Smooth muscle cell (in vitro differentiated cells): ENCODE data around the gene IMPDH1. TPM values are rescaled to one million over a fixed set of nuclear protein-coding genes. Genes with fewer than 3 reads are reported as not detected.
A peak's percentile ranks its signal among the peaks of the same experiment; 100 is the strongest.

Experiments used
- DNase-seq: peaks from one replicate; lab custom pipeline; 2025; ENCODE audit not compliant: unreplicated experiment; lab: John Stamatoyannopoulos, UW
- H2AFZ ChIP-seq: fragments of 200-600 bp; sonication (generic); 2 replicates; pipeline ENCODE4 v1.6.0; 2016; ENCODE audit warnings: antibody characterized with exemption, low read depth, mild to moderate bottlenecking
- H3F3A ChIP-seq: fragments of 200-600 bp; sonication (generic); 2 replicates; pipeline ENCODE4 v1.6.0; 2017; ENCODE audit warnings: antibody characterized with exemption, low read depth
- H3K27ac ChIP-seq: fragments of 200-600 bp; sonication (generic); 2 replicates; pipeline ENCODE4 v1.5.1; 2016; ENCODE audit warnings: low read depth, mild to moderate bottlenecking
- H3K27me3 ChIP-seq: fragments of 200-600 bp; sonication (generic); 2 replicates; pipeline ENCODE4 v1.6.1; 2016; ENCODE audit warnings: low read depth, mild to moderate bottlenecking
- H3K36me3 ChIP-seq: fragments of 200-600 bp; sonication (generic); 2 replicates; pipeline ENCODE4 v1.5.1; 2016; ENCODE audit warnings: low read depth
- H3K4me1 ChIP-seq: fragments of 200-600 bp; sonication (generic); 2 replicates; pipeline ENCODE4 v1.5.1; 2016; ENCODE audit warnings: low read depth
- H3K4me2 ChIP-seq: fragments of 200-600 bp; sonication (generic); 2 replicates; pipeline ENCODE4 v1.6.0; 2016; ENCODE audit warnings: mild to moderate bottlenecking
- H3K4me3 ChIP-seq: fragments of 200-600 bp; sonication (generic); 2 replicates; pipeline ENCODE4 v1.5.1; 2016; ENCODE audit warnings: mild to moderate bottlenecking
- H3K79me2 ChIP-seq: fragments of 200-600 bp; sonication (generic); 2 replicates; pipeline ENCODE4 v1.6.0; 2016; ENCODE audit warnings: low read depth, mild to moderate bottlenecking
- H3K9ac ChIP-seq: fragments of 200-600 bp; sonication (generic); 2 replicates; pipeline ENCODE4 v1.6.0; 2016; ENCODE audit warnings: low read depth
- H3K9me3 ChIP-seq: fragments of 200-600 bp; sonication (generic); replicated peaks from 2 replicates; pipeline ENCODE4 v1.5.1; 2016; ENCODE audit warnings: low read depth
- H4K20me1 ChIP-seq: fragments of 200-600 bp; sonication (generic); 2 replicates; pipeline ENCODE4 v1.6.0; 2016; ENCODE audit warnings: low read depth
- WGBS: methylation state at CpG from one replicate; pipeline ENCODE4 v1.1.7; 2016; ENCODE audit warnings: low lambda C conversion rate; 5-methylcytosine and 5-hydroxymethylcytosine counted together
- polyA plus RNA-seq: library from polyadenylated mRNA; unstranded; fragments of >200 nt; fragmentation: Nextera tagmentation; extraction: Ambion mirVana; gene quantifications from 2 replicates; pipeline ENCODE4 v1.2.1, GENCODE V29; 2016
- total RNA-seq: library from RNA; depleted of rRNA; stranded (reverse); fragments of >200 nt; gene quantifications from 2 replicates; pipeline ENCODE4 v1.2.3, GENCODE V29; 2014
- TF ChIP-seq, protein P1 (sequence below): fragments of 200-600 bp; sonication (generic); IDR thresholded peaks from 2 replicates; pipeline ENCODE4 v1.5.1; 2017; ENCODE audit warnings: borderline replicate concordance, mild to moderate bottlenecking, antibody characterized with exemption; ENCODE audit not compliant: insufficient read depth, poor library complexity, severe bottlenecking

IMPDH1 gene
- total and polyA plus RNA-seq, 2 experiments from 2014 or later, result 48.4 to 129 TPM

DNA sequence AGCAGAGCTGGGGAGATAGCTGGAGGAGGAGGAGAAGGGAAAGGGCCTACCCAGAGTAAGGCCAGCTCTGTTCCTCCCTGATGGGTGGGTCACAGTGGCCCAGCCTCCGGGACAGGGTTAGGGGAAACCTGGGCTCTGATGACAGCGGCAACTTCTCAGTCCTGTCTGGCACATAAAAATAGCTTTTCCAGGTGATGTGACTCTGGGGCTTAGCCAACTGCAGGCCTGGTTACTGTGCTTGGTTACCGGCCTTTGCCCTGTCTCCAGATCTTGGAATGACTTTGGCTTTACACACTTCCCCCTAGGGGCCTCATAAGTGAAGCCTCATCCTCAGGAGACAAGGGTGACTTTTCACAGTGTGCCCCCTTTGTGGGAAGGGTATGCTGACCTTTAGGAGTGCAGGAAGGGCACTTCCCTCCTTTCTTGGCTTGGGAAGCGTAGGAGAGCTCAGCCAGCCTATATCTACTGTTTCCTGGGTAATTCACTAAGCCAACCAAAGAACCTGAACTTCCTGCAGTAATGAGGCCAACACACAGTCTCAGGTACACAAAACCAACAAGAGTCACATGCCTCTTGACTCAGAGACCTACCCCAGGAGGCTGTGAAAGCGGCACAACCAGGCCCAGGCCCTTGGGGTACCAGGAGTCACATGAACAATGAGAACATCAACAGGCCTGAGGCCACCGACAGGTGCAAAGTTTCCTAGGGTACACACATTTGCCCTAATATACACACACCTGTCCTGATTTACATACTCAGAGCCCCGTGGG is 34.2 kb upstream of the IMPDH1 start:
- Histone ChIP-seq H3K79me2 (no peaks in the 10 kb centered on the region), H3K4me1 (no peaks in the 10 kb centered on the region), H3K27ac (no peak overlapping the region), H3K4me2 (no peak overlapping the region), H3F3A (no peaks in the 10 kb centered on the region), H3K36me3 (no peaks in the 10 kb centered on the region), H3K4me3 (no peak overlapping the region), H3K27me3 (no peaks in the 10 kb centered on the region), H3K9ac (no peak overlapping the region), H3K9me3 (no peaks in the 10 kb centered on the region), H2AFZ (peak overlapping the region; percentile 33), H4K20me1 (no peaks in the 10 kb centered on the region)
- TF ChIP-seq, protein P1, sequence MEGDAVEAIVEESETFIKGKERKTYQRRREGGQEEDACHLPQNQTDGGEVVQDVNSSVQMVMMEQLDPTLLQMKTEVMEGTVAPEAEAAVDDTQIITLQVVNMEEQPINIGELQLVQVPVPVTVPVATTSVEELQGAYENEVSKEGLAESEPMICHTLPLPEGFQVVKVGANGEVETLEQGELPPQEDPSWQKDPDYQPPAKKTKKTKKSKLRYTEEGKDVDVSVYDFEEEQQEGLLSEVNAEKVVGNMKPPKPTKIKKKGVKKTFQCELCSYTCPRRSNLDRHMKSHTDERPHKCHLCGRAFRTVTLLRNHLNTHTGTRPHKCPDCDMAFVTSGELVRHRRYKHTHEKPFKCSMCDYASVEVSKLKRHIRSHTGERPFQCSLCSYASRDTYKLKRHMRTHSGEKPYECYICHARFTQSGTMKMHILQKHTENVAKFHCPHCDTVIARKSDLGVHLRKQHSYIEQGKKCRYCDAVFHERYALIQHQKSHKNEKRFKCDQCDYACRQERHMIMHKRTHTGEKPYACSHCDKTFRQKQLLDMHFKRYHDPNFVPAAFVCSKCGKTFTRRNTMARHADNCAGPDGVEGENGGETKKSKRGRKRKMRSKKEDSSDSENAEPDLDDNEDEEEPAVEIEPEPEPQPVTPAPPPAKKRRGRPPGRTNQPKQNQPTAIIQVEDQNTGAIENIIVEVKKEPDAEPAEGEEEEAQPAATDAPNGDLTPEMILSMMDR, result no peak
- 77% methylated on average over 7 of the region's 7 CpGs for WGBS
- no peak for DNase-seq

DNA sequence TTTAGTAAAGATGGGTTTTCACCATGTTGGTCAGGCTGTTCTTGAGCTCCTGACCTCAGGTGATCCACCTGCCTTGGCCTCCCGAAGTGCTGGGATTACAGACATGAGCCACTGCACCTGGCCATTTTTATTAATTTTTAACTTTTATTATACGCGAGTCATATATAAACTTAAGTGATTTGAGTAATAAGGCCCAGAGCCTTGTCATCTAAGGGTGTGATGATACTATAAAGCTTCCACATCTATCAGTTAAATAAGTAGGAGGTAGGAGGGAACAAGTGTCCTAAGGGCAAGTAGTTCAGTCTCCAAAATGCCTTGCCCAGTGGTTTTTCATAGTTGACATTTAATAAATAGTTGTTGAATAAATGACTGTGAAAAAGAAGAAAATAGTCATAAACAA is 32.6 kb upstream of the IMPDH1 start:
- no peak overlapping the region for H3K9ac ChIP-seq
- no peaks in the 10 kb centered on the region for H3F3A ChIP-seq
- no peaks in the 10 kb centered on the region for H3K9me3 ChIP-seq
- no peak for DNase-seq
- H2AFZ ChIP-seq, result no peak overlapping the region
- no peaks in the 10 kb centered on the region for H3K36me3 ChIP-seq
- H3K27me3 ChIP-seq, result no peaks in the 10 kb centered on the region
- no peaks in the 10 kb centered on the region for H3K4me1 ChIP-seq
- TF ChIP-seq, protein P1, result no peak
- no peaks in the 10 kb centered on the region for H4K20me1 ChIP-seq
- no peak overlapping the region for H3K27ac ChIP-seq
- no peaks in the 10 kb centered on the region for H3K79me2 ChIP-seq
- no peak overlapping the region for H3K4me3 ChIP-seq
- H3K4me2 ChIP-seq, result no peak overlapping the region
- 96% methylated on average over 3 of the region's 3 CpGs for WGBS

DNA sequence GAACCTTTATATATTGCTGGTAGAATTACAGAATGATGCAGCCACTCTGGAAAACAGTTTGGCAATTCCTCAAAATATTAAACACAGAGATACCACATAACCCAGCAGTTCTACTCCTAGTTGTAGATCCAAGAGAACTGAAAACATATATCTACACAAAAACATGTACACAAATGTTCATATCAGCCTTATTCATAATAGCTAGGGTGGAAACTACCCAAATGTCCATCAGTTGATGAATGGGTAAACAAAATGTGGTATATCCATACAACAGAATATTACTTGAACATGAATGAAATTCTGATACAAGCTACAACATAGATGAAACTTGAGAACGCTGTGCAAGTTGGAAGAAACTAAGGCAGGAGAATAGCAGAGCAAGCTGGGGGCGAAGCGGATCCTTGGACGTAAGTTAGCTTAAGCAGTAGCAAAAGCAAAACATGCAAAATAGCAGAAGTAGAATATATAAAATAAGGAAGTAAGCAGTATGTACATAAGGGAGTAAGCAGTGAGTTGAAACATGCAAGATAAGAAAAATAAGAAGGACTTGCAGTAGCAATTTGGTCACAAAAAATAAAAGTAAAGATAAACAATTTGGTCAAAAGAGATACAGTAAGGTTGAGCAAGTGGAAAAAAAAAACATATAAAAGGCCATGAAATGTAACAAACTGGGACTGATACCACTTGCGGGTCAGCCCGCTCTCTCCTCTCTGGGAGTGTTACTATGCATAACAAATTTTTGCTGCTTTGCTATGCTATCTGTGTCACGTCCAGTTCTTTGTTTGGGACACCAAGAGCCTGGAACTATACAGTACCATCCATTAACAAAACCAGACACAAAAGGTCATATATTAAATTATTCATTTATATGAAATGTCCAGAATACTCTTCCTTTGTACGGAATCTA is 27.9 kb upstream of the IMPDH1 start:
- TF ChIP-seq, protein P1, result no peak
- Histone ChIP-seq H3K4me3 (no peak overlapping the region), H3K79me2 (no peaks in the 10 kb centered on the region), H3K9me3 (no peaks in the 10 kb centered on the region), H4K20me1 (no peaks in the 10 kb centered on the region), H3K27me3 (no peaks in the 10 kb centered on the region), H3K9ac (no peak overlapping the region), H2AFZ (no peak overlapping the region), H3K4me2 (no peak overlapping the region), H3K4me1 (no peaks in the 10 kb centered on the region), H3K27ac (no peak overlapping the region), H3K36me3 (no peaks in the 10 kb centered on the region), H3F3A (no peaks in the 10 kb centered on the region)
- 89% methylated on average over 8 of the region's 8 CpGs for WGBS
- no peak for DNase-seq
